Ishikawa (cell line): ENCODE measurements around the gene SOX10.

Experiments used
- CEBPB ChIP-seq: IDR thresholded peaks from 2 replicates; pipeline ENCODE4 v1.6.1; 2012
- CREB1 ChIP-seq: IDR thresholded peaks from 2 replicates; pipeline ENCODE4 v1.6.1; 2012; ENCODE audit warnings: low read depth
- EGR1 ChIP-seq: IDR thresholded peaks from 2 replicates; pipeline ENCODE4 v1.6.1; 2012
- EP300 ChIP-seq: IDR thresholded peaks from 2 replicates; pipeline ENCODE4 v1.6.1; 2012; ENCODE audit warnings: borderline replicate concordance
- FOXM1 ChIP-seq: IDR thresholded peaks from 2 replicates; pipeline ENCODE4 v1.6.1; 2012; ENCODE audit warnings: low read depth, borderline replicate concordance
- NFIC ChIP-seq: IDR thresholded peaks from 2 replicates; pipeline ENCODE4 v1.6.1; 2012
- RAD21 ChIP-seq: IDR thresholded peaks from 2 replicates; pipeline ENCODE4 v1.6.1; 2012; ENCODE audit warnings: low read depth
- TAF1 ChIP-seq: IDR thresholded peaks from 2 replicates; pipeline ENCODE4 v1.6.1; 2012; ENCODE audit warnings: low read depth, mild to moderate bottlenecking
- TCF12 ChIP-seq: IDR thresholded peaks from 2 replicates; pipeline ENCODE4 v1.6.1; 2012; ENCODE audit warnings: low read depth
- TEAD4 ChIP-seq: IDR thresholded peaks from 2 replicates; pipeline ENCODE4 v1.6.1; 2012
- YY1 ChIP-seq: IDR thresholded peaks from 2 replicates; pipeline ENCODE4 v1.6.1; 2012; ENCODE audit warnings: low read depth
- ZBTB7A ChIP-seq: IDR thresholded peaks from 2 replicates; pipeline ENCODE4 v1.6.1; 2012; ENCODE audit warnings: low read depth
- TF ChIP-seq, protein P1 (sequence below): IDR thresholded peaks from 2 replicates; pipeline ENCODE4 v1.6.1; 2012
- TF ChIP-seq, protein P2 (sequence below): IDR thresholded peaks from 2 replicates; pipeline ENCODE4 v1.6.1; 2012; ENCODE audit warnings: low read depth, mild to moderate bottlenecking
- TF ChIP-seq, protein P3 (sequence below): IDR thresholded peaks from 2 replicates; pipeline ENCODE4 v1.6.1; 2012

Gene SOX10

DNA sequence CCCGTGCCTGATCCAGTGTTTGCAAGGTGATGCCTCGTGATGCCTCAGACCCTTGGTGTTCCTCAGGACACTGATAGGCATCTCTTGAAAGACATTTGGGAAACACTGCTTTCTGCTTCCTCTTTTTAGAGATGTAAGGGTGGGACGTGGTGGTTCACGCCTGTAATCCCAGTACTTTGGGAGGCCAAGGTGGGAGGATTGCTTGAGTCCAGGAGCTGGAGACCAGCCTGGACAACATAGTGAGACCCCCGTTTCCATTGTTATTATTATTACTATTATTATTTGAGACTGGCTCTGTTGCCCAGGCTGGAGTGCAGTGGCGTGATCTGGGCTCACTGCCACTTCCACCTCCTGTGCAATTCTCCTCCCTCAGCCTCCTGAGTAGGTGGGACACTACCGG lies 6.5 kb upstream of the SOX10 start:
- TF ChIP-seq FOXM1 (no peak), TAF1 (no peak), EGR1 (no peak), CEBPB (no peak), RAD21 (no peak), EP300 (no peak), CREB1 (no peak)
- TF ChIP-seq, protein P1, sequence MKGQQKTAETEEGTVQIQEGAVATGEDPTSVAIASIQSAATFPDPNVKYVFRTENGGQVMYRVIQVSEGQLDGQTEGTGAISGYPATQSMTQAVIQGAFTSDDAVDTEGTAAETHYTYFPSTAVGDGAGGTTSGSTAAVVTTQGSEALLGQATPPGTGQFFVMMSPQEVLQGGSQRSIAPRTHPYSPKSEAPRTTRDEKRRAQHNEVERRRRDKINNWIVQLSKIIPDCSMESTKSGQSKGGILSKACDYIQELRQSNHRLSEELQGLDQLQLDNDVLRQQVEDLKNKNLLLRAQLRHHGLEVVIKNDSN: no peak

DNA sequence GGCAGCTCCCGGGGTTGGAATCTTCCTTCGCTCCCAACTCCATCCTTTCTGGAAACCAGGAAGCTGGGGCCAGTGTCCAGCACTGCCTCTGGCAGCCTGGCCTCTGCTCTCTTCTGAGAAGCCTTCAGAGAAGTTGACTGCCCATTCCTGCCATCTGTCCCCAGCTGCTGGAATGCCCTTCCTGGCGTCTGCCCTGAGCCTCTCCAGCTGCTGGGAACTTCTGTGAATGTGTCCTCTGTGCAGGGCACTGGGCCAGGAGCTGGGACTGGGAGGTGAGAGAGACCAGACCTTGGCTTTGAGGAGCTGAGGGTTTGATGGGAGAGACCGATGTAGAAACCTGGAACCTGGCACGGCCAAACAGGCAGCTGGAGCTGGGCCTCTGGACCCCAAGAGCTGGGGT lies 5.9 kb upstream of the SOX10 start:
- no peak for TF ChIP-seq EP300
- TF ChIP-seq, protein P2, sequence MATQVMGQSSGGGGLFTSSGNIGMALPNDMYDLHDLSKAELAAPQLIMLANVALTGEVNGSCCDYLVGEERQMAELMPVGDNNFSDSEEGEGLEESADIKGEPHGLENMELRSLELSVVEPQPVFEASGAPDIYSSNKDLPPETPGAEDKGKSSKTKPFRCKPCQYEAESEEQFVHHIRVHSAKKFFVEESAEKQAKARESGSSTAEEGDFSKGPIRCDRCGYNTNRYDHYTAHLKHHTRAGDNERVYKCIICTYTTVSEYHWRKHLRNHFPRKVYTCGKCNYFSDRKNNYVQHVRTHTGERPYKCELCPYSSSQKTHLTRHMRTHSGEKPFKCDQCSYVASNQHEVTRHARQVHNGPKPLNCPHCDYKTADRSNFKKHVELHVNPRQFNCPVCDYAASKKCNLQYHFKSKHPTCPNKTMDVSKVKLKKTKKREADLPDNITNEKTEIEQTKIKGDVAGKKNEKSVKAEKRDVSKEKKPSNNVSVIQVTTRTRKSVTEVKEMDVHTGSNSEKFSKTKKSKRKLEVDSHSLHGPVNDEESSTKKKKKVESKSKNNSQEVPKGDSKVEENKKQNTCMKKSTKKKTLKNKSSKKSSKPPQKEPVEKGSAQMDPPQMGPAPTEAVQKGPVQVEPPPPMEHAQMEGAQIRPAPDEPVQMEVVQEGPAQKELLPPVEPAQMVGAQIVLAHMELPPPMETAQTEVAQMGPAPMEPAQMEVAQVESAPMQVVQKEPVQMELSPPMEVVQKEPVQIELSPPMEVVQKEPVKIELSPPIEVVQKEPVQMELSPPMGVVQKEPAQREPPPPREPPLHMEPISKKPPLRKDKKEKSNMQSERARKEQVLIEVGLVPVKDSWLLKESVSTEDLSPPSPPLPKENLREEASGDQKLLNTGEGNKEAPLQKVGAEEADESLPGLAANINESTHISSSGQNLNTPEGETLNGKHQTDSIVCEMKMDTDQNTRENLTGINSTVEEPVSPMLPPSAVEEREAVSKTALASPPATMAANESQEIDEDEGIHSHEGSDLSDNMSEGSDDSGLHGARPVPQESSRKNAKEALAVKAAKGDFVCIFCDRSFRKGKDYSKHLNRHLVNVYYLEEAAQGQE: no peak
- no peak for TF ChIP-seq ZBTB7A
- TF ChIP-seq CREB1: no peak
- no peak for TF ChIP-seq NFIC
- TF ChIP-seq TEAD4: no peak
- TF ChIP-seq, protein P1: no peak
- no peak for TF ChIP-seq TAF1
- TF ChIP-seq YY1: no peak
- TF ChIP-seq TCF12: no peak
- no peak for TF ChIP-seq CEBPB
- TF ChIP-seq EGR1: no peak

DNA sequence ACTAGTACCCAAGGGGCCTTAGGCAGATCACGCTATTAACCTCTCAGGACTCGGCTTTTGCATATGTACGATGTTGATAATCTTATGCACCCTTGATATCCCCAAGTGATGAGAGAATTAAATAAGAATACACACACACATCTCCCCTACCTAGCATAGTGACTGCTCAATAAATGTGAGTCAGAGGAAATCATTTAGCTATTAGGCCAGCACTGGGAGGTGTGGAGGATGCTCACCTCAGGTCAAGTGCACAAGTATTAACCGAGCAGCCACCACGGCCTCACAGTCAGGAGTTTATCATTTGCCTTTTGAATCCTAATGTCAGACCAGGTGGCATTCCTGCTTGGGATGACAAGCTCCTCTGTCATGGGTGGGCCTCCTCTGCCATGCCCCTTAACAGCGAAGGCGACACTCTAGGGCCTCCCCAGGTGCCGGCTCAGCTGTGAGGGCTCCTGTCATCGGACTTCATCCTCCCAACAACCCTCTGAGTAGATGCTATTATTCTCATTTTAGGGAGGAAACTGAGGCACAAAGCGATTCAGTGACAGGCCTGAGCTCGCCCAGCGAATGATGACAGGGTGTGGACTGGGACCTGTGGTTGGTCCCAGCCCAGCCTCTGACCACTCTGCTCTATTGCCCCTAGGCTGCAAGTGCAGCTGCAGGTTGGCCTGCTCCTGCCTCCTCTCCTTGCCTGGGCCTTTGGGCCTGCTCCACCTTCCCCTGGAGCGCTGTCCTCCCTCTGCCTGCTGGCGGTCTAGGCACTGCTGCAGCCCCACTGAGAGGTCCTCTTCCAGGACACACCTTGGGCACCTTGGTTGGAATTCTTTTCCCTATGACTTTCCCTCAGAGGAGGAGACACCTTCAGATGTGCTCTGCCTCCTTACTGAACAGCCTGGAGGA lies 5.0 kb upstream of the SOX10 start:
- TF ChIP-seq RAD21: no peak
- no peak for TF ChIP-seq YY1
- no peak for TF ChIP-seq EGR1
- TF ChIP-seq ZBTB7A: no peak

DNA sequence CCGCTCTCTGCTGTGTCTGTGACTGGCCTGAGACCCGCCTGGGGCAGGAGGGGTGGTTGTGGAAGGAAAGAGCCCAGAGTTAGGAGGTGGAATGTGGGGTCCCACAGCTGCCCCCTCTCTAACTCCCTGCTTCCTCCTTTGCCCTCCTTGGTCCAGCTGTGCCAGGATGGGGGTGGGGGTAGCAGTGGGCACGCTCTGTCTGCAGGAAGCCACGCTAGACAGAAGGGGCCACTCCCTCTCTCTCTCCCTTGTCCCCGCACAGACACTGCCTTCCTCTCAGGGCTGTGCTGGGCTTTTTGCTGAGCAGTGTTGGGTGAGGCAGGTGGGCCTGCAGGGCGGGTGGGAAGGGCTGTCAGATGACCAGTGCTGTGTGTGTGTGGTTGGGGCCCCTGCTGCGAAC lies 2.0 kb upstream of the SOX10 start:
- TF ChIP-seq, protein P1: no peak
- TF ChIP-seq EP300 (no peak), TAF1 (no peak), RAD21 (no peak), FOXM1 (no peak), CREB1 (no peak), YY1 (no peak), TEAD4 (no peak), ZBTB7A (no peak)
- TF ChIP-seq, protein P2: no peak
- TF ChIP-seq, protein P3, sequence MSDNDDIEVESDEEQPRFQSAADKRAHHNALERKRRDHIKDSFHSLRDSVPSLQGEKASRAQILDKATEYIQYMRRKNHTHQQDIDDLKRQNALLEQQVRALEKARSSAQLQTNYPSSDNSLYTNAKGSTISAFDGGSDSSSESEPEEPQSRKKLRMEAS: no peak

DNA sequence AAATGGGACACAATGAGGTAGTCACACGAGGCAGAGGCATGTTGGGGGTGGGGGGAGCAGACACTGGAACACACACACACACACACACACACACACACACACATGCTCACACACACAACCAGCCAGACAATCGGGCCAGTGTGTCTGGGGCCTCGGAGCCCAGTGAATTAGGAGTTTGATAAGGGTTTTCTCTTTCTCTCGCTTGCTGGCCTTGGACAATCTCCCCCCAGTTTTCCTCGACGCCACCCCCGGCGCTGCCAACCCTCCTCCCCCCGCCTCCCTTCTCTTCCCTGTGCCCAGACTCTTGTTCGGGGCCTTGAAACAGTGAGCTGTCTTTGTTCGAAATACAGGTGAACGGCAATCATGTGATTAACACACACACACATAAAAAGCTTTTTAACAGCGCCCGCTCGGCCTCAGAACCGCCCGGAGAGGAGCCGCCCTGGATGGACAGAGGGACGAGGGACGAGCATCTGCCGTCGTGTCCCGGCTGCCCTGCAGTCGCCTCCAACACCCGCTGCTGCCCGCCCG lies 1.5 kb upstream of the SOX10 start:
- no peak for TF ChIP-seq TEAD4
- no peak for TF ChIP-seq FOXM1
- no peak for TF ChIP-seq CREB1
- no peak for TF ChIP-seq NFIC
- TF ChIP-seq EP300: no peak
- no peak for TF ChIP-seq TAF1
- no peak for TF ChIP-seq YY1
- no peak for TF ChIP-seq RAD21
- no peak for TF ChIP-seq TCF12
- TF ChIP-seq, protein P1: no peak
- TF ChIP-seq EGR1: no peak
- no peak for TF ChIP-seq ZBTB7A
- TF ChIP-seq, protein P2: no peak
- TF ChIP-seq, protein P3: no peak
- TF ChIP-seq CEBPB: no peak
